Rectal smooth muscle tissue (tissue), 1 donor: ENCODE measurements around the gene BEST1.
A peak's percentile ranks its signal among the peaks of the same experiment; 100 is the strongest.

Experiments
- H3K27ac ChIP-seq: one replicate; pipeline ENCODE4 v1.7.0; 2013; ENCODE audit warnings: low read depth, low read length, inconsistent platforms
- H3K27me3 ChIP-seq: one replicate; pipeline ENCODE4 v1.7.0; 2013; ENCODE audit warnings: low read length; ENCODE audit not compliant: control insufficient read depth, insufficient read depth
- H3K36me3 ChIP-seq: one replicate; pipeline ENCODE4 v1.7.0; 2013; ENCODE audit warnings: low read length; ENCODE audit not compliant: control insufficient read depth, insufficient read depth
- H3K4me1 ChIP-seq: one replicate; pipeline ENCODE4 v1.7.0; 2013; ENCODE audit warnings: low read length; ENCODE audit not compliant: control insufficient read depth, insufficient read depth
- H3K4me3 ChIP-seq: one replicate; pipeline ENCODE4 v1.7.0; 2013; ENCODE audit warnings: low read length
- H3K9ac ChIP-seq: one replicate; pipeline ENCODE4 v1.7.0; 2013; ENCODE audit warnings: low read length

BEST1 gene

DNA sequence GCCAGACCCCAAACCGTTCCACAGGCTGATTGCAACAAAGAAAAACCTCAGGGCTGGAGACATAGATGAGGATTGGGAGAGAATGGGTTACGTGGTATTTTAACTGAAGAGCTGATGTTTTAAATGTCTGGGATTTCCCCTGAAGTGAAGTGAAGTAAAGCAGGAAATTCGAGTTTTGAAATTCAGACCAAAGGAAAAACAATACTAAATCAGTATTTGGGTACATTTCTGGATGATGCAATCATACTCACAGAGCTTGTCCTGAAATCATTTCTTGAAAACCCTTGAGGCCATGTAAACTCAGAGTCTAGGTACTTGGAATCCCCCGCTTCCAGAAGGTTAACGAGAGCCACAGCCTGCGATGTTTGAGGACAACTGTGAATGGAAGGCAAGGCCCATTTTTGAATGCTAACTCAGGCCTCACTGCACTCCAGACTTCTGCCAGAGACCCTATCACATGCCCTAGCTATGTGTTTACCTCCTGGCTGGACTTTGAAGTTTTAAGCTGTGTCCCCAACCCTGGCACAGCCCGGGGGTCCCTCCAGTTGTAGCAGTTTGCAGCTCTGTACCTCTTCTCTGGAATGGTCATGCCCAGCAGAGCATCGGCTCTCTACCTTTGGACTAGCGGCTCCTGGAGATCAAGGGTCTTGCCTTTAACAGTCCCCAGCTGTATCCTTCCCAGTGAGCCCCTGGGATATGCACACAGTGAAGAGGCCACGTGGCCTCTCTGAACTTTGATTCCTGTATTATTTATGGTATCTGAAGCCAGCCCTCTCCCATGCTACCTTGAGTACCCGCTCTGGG, 22.7 kb downstream of the BEST1 start:
- peaks cover 28% of the 10 kb centered on the region for H3K4me1 ChIP-seq
- peak overlapping the region; percentile 47 for H3K4me3 ChIP-seq
- no peaks in the 10 kb centered on the region for H3K27me3 ChIP-seq
- H3K9ac ChIP-seq, result no peak overlapping the region
- H3K27ac ChIP-seq, result peak overlapping the region; percentile 95
- H3K36me3 ChIP-seq, result no peaks in the 10 kb centered on the region

- H3K27me3 ChIP-seq, result no peaks in the 10 kb centered on the region
- H3K4me1 ChIP-seq, result peaks cover 28% of the 10 kb centered on the region
- H3K4me3 ChIP-seq, result no peak overlapping the region
- H3K36me3 ChIP-seq, result no peaks in the 10 kb centered on the region
- peak overlapping the region; percentile 95 for H3K27ac ChIP-seq
- no peak overlapping the region for H3K9ac ChIP-seq
Measured at GRCh38 chr11:61973476-61974162, 23.5 kb downstream of the BEST1 start.

GRCh38 chr11:61974766-61975631, 24.8 kb downstream of the BEST1 start:
- Histone ChIP-seq H3K4me3 (peak overlapping the region; percentile 11), H3K9ac (no peak overlapping the region), H3K27me3 (no peaks in the 10 kb centered on the region), H3K4me1 (peaks cover 26% of the 10 kb centered on the region), H3K36me3 (no peaks in the 10 kb centered on the region), H3K27ac (no peak overlapping the region)

- H3K27ac ChIP-seq, result no peak overlapping the region
- no peak overlapping the region for H3K9ac ChIP-seq
- H3K4me1 ChIP-seq, result peaks cover 23% of the 10 kb centered on the region
Measured at GRCh38 chr11:61975638-61976419, 25.7 kb downstream of the BEST1 start.

DNA sequence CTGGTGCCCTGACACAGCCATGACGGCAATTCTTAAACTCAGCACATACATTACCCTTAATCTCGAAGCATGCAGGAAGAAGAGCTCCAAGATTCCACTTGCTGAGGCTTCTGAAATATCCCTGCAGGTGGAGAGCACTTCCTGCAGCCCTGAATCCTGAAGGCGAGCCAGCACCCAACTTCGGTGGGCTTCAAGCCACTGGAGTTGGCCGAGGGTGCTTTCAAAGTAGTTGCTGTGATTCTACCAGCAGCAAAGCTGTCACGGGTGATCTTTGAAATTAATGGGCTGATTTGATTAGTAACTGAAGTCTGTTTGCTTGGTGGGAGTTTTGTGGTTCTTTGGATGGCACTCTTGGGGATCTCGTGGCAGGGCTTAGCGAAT, 26.3 kb downstream of the BEST1 start:
- no peak overlapping the region for H3K9ac ChIP-seq
- no peak overlapping the region for H3K4me3 ChIP-seq
- no peak overlapping the region for H3K27ac ChIP-seq
- no peaks in the 10 kb centered on the region for H3K36me3 ChIP-seq
- H3K27me3 ChIP-seq, result no peaks in the 10 kb centered on the region
- peaks cover 17% of the 10 kb centered on the region for H3K4me1 ChIP-seq

More at GRCh38 chr11:61975638-61976419, 25.7 kb downstream of the BEST1 start:
- no peaks in the 10 kb centered on the region for H3K36me3 ChIP-seq
- H3K27me3 ChIP-seq, result no peaks in the 10 kb centered on the region
- no peak overlapping the region for H3K4me3 ChIP-seq

DNA sequence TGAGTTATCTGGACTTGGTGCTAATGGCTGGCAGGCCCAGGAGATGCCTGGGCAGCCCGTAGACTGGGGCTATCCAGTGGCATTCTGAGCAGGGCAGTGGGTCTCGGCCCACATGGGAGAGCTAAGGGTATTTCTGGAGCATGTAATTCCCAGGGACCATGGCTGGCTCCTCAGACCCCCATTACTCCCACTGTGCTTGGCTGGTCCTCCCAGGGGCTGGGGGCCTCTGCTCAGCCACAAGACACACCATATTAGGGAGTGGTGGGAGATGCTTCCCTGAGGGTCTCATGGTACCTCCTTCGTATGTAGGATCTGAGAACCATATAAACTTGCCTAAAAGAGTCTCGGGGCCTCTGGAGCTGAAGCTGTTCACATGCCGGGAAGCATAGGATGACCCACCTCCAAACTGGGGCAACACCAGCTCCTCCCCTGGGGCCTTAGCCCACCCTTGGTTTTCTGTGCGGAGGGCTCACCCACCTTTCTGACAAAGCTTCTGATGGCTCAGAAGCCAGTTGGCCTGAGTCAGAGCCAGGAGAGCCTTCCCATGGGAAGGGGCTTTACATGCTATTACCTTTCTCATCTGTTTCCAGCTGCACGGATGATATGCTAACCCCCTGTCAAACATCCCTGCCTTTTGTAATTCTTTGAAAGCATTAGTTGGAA, 26.8 kb downstream of the BEST1 start:
- no peaks in the 10 kb centered on the region for H3K36me3 ChIP-seq
- no peak overlapping the region for H3K27ac ChIP-seq
- H3K4me3 ChIP-seq, result no peak overlapping the region
- no peaks in the 10 kb centered on the region for H3K27me3 ChIP-seq
- H3K4me1 ChIP-seq, result peaks cover 14% of the 10 kb centered on the region
- H3K9ac ChIP-seq, result no peak overlapping the region

GRCh38 chr11:61978703-61979661, 28.8 kb downstream of the BEST1 start:
- H3K4me1 ChIP-seq, result no peaks in the 10 kb centered on the region
- H3K27me3 ChIP-seq, result no peaks in the 10 kb centered on the region
- H3K4me3 ChIP-seq, result no peak overlapping the region
- no peak overlapping the region for H3K9ac ChIP-seq
- no peaks in the 10 kb centered on the region for H3K36me3 ChIP-seq
- no peak overlapping the region for H3K27ac ChIP-seq

GRCh38 chr11:61980783-61981541, 30.8 kb downstream of the BEST1 start:
- H3K9ac ChIP-seq, result no peak overlapping the region
- H3K27ac ChIP-seq, result no peak overlapping the region
- H3K36me3 ChIP-seq, result no peaks in the 10 kb centered on the region
- H3K27me3 ChIP-seq, result no peaks in the 10 kb centered on the region
- H3K4me1 ChIP-seq, result no peaks in the 10 kb centered on the region
- H3K4me3 ChIP-seq, result no peak overlapping the region

DNA sequence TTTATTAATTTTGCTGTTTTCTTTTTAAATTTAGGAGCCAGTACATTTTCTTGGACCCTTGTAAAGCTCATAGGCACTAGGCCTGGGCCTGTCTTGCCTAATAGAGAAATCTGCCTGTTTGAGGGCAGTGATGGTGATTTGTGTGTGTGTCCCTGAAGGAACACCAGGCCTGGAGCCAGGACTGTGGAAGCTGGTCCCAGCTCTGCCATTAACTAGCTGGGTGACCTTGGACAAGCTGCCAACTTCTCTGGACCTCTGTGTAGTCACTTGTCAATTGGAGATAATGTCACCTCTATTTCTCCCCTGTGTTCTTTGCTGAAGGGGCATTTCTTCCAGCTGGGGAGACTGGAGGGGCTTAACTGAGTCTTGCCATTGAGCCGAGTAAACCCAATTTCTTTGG, 33.3 kb downstream of the BEST1 start:
- H3K27me3 ChIP-seq, result no peaks in the 10 kb centered on the region
- H3K36me3 ChIP-seq, result no peaks in the 10 kb centered on the region
- H3K4me3 ChIP-seq, result no peak overlapping the region
- H3K9ac ChIP-seq, result no peak overlapping the region
- H3K4me1 ChIP-seq, result no peaks in the 10 kb centered on the region
- H3K27ac ChIP-seq, result no peak overlapping the region

DNA sequence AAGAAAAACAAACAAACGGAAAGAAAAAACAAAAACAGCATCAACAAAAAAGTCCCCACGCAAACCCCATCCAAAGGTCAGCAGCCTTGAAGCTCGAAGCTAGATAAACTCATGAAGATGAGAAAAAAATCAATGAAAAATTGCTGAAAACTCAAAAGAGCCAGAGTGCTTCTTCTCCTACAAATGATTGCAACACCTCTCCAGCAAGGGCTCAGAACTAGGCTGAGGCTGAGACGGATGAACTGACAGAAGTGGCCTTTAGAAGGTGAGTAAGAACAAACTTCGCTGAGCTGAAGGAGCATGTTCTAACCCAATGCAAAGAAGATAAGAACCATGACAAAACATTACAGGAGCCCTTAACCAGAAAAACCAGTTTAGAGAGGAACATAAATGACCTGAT, 35.7 kb downstream of the BEST1 start:
- H3K9ac ChIP-seq, result no peak overlapping the region
- H3K27me3 ChIP-seq, result no peaks in the 10 kb centered on the region
- H3K27ac ChIP-seq, result no peak overlapping the region
- H3K4me3 ChIP-seq, result no peak overlapping the region
- H3K36me3 ChIP-seq, result no peaks in the 10 kb centered on the region
- H3K4me1 ChIP-seq, result no peaks in the 10 kb centered on the region
